GM21576 (cell line): ENCODE measurements around the gene KAZN.

Experiments used
- ATAC-seq: cut with Tn5 transposase; IDR thresholded peaks from one replicate; pipeline ENCODE4 v1.9.1; 2021; ENCODE audit warnings: mild to moderate bottlenecking, moderate library complexity; ENCODE audit not compliant: unreplicated experiment

Gene KAZN

GRCh38 chr1:15064217-15064929 is 465.9 kb downstream of the KAZN start:
- ATAC-seq = no peak

- ATAC-seq = no peak
Measured at GRCh38 chr1:15065291-15065690, 466.8 kb downstream of the KAZN start.

GRCh38 chr1:15065736-15066135 is 467.3 kb downstream of the KAZN start:
- ATAC-seq = no peak

GRCh38 chr1:15066191-15066590 is 467.7 kb downstream of the KAZN start:
- no peak for ATAC-seq

- ATAC-seq = no peak
Measured at GRCh38 chr1:15067148-15067547, 468.7 kb downstream of the KAZN start.

GRCh38 chr1:15068152-15068551 is 469.7 kb downstream of the KAZN start:
- no peak for ATAC-seq

- no peak for ATAC-seq
Measured at GRCh38 chr1:15068997-15069396, 470.5 kb downstream of the KAZN start.

- no peak for ATAC-seq
Measured at GRCh38 chr1:15070145-15070748, 471.8 kb downstream of the KAZN start.

GRCh38 chr1:15071936-15072335 is 473.5 kb downstream of the KAZN start:
- no peak for ATAC-seq

GRCh38 chr1:15073799-15074308 is 475.4 kb downstream of the KAZN start:
- no peak for ATAC-seq

GRCh38 chr1:15075175-15075574 is 476.7 kb downstream of the KAZN start:
- ATAC-seq = no peak

- ATAC-seq = no peak
Measured at GRCh38 chr1:15075817-15076216, 477.3 kb downstream of the KAZN start.

GRCh38 chr1:15076807-15077206 is 478.3 kb downstream of the KAZN start:
- no peak for ATAC-seq

- ATAC-seq = no peak
Measured at GRCh38 chr1:15077384-15077783, 478.9 kb downstream of the KAZN start.

- no peak for ATAC-seq
Measured at GRCh38 chr1:15080328-15081007, 482.0 kb downstream of the KAZN start.

- ATAC-seq = no peak
Measured at GRCh38 chr1:15081102-15081501, 482.6 kb downstream of the KAZN start.

GRCh38 chr1:15083578-15083977 is 485.1 kb downstream of the KAZN start:
- ATAC-seq = no peak

- no peak for ATAC-seq
Measured at GRCh38 chr1:15088281-15088971, 489.9 kb downstream of the KAZN start.

GRCh38 chr1:15089258-15089992 is 490.9 kb downstream of the KAZN start:
- ATAC-seq = no peak

GRCh38 chr1:15090373-15090772 is 491.9 kb downstream of the KAZN start:
- ATAC-seq = no peak

GRCh38 chr1:15094056-15094455 is 495.6 kb downstream of the KAZN start:
- ATAC-seq = no peak
